ENCODE data around the gene MTMR3. TPM values are rescaled to one million over a fixed set of nuclear protein-coding genes. Genes with fewer than 3 reads are reported as not detected.

Gene MTMR3
- total and polyA plus RNA-seq, 2 of the 8 experiments (the other 6 are each of a cell fraction or from before 2014, with no cell fraction given) = 16.9 to 18.5 TPM

DNA sequence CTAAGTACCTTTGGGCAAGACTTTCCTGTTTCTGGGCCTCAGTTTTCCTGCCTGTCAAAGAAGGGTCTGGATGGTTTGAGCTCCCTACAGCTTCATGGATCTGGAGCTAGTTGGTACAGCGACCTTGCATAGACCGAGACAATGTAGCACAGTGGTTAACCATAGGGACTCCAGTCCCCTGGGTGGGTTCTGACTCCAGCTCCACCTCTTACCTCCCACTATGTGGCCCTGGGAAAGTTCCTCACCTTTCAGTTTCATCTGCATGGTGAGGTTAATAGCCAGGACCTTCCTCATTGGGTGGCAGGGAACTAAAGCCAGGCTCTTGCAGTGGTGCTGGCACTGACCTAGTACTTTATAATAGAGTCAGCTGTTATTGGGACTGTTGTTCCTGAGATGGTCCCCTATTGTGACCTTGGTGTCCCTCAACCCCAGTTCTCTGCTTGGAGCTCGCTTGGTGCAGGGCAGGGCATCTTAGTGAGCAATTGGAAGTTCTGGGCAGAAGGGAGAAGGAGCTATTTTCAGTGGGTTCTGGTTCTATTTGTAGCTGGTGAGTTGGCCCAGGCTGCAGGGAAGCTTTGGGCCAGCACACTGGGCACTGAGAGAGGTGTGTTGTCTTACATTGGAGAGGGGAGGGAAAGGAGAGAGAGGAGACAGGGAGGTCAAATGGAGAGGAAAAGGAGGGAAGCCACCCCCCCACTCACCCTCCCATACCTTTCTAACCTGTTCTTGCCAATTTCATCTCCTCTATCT, 10.7 kb upstream of the MTMR3 start:
- FAIRE-seq = no peak

More for the DNA sequence above, 10.7 kb upstream of the MTMR3 start:
- no peak overlapping the region for H3K27ac ChIP-seq (ENCODE audit: low read depth, low read length)
- H2BK5ac ChIP-seq (ENCODE audit: low read depth, low read length) = no peak overlapping the region
- H4K91ac ChIP-seq (replicated peaks; ENCODE audit: insufficient read length, low read length) = no peak overlapping the region
- H2AK5ac ChIP-seq (ENCODE audit: low read depth, low read length) = no peak overlapping the region
- no peak overlapping the region for H4K5ac ChIP-seq (ENCODE audit: insufficient read length, low read depth, low read length)
- H3K18ac ChIP-seq (ENCODE audit: extremely low read depth, low read length) = no peak overlapping the region; the same call in 1 of the 2 replicates
- H3K36me3 ChIP-seq (ENCODE audit: control insufficient read depth in 2 of 4, insufficient read depth in 4 of 4, low read length in 3 of 4) = no peaks in the 10 kb centered on the region
- H2BK12ac ChIP-seq (ENCODE audit: low read depth, low read length) = no peak overlapping the region
- ChIA-PET CTCF (ENCODE audit: partially characterized antibody) (interaction anchor here (0.6 to 1.6 kb wide), 5 partner anchors 9 to 133 kb away, joined by 3 to 4 read pairs (median 3); no protein-coding TSS in a partner anchor), POLR2A (ENCODE audit: partially characterized antibody) (no interaction called here)
- DNase-seq (ENCODE audit: low read depth in 1 of 2, low spot score in 2 of 2) = peak in 1 of 2 experiments; percentile 46
- H3K4me2 ChIP-seq (ENCODE audit: insufficient read depth in 1 of 2, low read depth in 2 of 2, low read length in 2 of 2) = peak overlapping the region in 1 of 2 experiments; percentile 5; a peak in 1 of 4 replicates
- H3K27me3 ChIP-seq (replicated peaks in 1 of 4; ENCODE audit: control insufficient read depth in 3 of 4, extremely low read depth in 1 of 4, insufficient read depth in 3 of 4, low read length in 3 of 4) = no peaks in the 10 kb centered on the region
- peaks cover 0 to 9% (median 4%) of the 10 kb centered on the region in 4 experiments; a peak in 5 of 7 replicates for H3K4me1 ChIP-seq (replicated peaks in 1 of 4; ENCODE audit: control insufficient read depth in 3 of 4, insufficient read depth in 4 of 4, low read length in 3 of 4)
- H3K9me3 ChIP-seq (ENCODE audit: insufficient read depth in 2 of 2, low read depth in 1 of 2, low read length in 1 of 2) = no peaks in the 10 kb centered on the region
- TF ChIP-seq ZNF274 (IDR thresholded peaks at IDR 0.05; ENCODE audit: borderline replicate concordance, extremely low read depth, low read length) = no peak
- no peak for TF ChIP-seq SIRT6 (IDR thresholded peaks at IDR 0.05; ENCODE audit: low read length)
- peak; percentile 82 for TF ChIP-seq SP1 (IDR thresholded peaks at IDR 0.05; ENCODE audit: low read depth, low read length)
- H3K4me3 ChIP-seq (ENCODE audit: extremely low read depth in 1 of 4, insufficient read depth in 2 of 4, low read depth in 3 of 4, low read length in 4 of 4) = no peak overlapping the region
- H3K23ac ChIP-seq (ENCODE audit: insufficient read length) = no peak overlapping the region
- no peak overlapping the region for H3K9ac ChIP-seq (replicated peaks in 1 of 4; ENCODE audit: extremely low read depth in 1 of 4, low read depth in 3 of 4, low read length in 3 of 4)
- 95% methylated on average over 3 of the region's 3 CpGs; no CpG with 5 or more reads in 1 of the 2 experiments for WGBS, 2 experiments (ENCODE audit: extremely low coverage in 1 of 2, insufficient coverage in 1 of 2, insufficient read length in 1 of 2, insufficient replicate concordance in 2 of 2, low coverage in 1 of 2, low lambda C conversion rate in 2 of 2, missing lambda C conversion rate in 1 of 2)
- no peaks in the 10 kb centered on the region for H3K79me2 ChIP-seq (ENCODE audit: control insufficient read depth in 1 of 2, insufficient read depth in 2 of 2, low read length in 2 of 2)
- no peaks in the 10 kb centered on the region for H3K79me1 ChIP-seq (ENCODE audit: low read depth, low read length)
- H2BK20ac ChIP-seq (ENCODE audit: low read length) = no peak overlapping the region
- H4K8ac ChIP-seq (ENCODE audit: extremely low read depth, insufficient read depth, low read length) = no peak overlapping the region
- H2BK120ac ChIP-seq (replicated peaks; ENCODE audit: low read depth, low read length) = no peak overlapping the region
- H4K20me1 ChIP-seq (replicated peaks in 1 of 2; ENCODE audit: control insufficient read depth in 1 of 2, insufficient read depth in 2 of 2, low read length in 2 of 2) = no peaks in the 10 kb centered on the region
- peak overlapping the region; percentile 94 for H2AFZ ChIP-seq (ENCODE audit: low read length)
- H3K23me2 ChIP-seq (ENCODE audit: low read depth, low read length) = no peaks in the 10 kb centered on the region
- H3K14ac ChIP-seq (ENCODE audit: insufficient read length) = no peak overlapping the region
- no peak overlapping the region for H2BK15ac ChIP-seq (ENCODE audit: low read length)
- no peak overlapping the region for H3K4ac ChIP-seq (replicated peaks; ENCODE audit: insufficient read length, low read depth, low read length)
- no peak overlapping the region for H3K56ac ChIP-seq (replicated peaks; ENCODE audit: insufficient read length, low read depth, low read length)
